CD4-positive, alpha-beta T cell treated with Interleukin-10 for 1 hour (primary cell): ENCODE results near the gene MCTP1.

Experiments
- DNase-seq: peaks from one replicate; pipeline ENCODE4 v3.0.0-alpha.2; 2020

MCTP1 gene

GRCh38 chr5:94920570-94920969 is 364.3 kb downstream of the MCTP1 start:
- no peak for DNase-seq

GRCh38 chr5:94916619-94917018 is 368.3 kb downstream of the MCTP1 start:
- DNase-seq = no peak

- DNase-seq = no peak
Measured at GRCh38 chr5:94911276-94911675, 373.6 kb downstream of the MCTP1 start.

DNA sequence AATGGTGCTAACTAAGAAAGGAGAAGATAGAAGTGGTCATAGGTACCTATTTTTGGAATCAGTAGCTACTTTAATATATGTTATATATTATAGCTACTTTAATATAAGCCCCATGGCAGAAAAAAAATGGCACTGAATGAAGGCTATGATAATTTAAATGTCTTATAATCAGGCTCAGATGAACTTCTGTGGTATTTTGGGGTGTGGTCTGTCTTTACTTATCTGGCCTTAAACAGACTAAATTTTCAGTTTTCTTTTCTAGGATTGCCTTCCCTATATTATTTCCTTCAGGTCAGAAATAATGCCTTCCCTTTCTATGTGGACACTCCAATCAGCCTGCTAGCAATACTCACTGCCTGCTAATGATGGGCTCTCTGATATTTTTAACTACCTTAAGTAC is 374.2 kb downstream of the MCTP1 start:
- DNase-seq = no peak

DNA sequence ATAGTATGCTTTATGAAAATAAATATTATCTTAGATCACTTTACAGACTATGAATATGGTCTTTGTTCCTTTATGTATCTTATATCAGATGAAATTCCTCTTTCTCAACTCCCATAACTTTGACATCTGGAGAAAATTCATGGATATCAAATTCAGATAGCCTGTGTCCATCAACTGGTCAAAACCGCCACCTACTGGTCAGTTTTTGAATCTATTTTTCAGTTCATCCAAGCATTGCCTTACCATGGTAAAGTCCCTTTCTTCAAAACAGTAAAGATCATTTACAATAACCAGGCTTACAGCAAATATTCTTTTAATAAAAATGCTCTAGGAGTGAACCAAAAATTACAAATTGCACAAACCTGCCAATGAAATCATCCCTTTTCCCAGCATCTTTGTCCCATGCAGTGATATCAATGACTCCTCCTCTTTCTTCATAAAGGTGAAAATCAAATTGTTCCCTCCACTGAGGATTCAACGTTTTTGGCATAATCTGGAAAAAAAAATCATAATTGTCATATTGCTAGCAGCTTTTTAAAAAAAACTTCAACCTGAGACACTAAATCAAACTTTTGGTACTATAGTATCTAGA is 375.9 kb downstream of the MCTP1 start:
- DNase-seq = peak; percentile 25

DNA sequence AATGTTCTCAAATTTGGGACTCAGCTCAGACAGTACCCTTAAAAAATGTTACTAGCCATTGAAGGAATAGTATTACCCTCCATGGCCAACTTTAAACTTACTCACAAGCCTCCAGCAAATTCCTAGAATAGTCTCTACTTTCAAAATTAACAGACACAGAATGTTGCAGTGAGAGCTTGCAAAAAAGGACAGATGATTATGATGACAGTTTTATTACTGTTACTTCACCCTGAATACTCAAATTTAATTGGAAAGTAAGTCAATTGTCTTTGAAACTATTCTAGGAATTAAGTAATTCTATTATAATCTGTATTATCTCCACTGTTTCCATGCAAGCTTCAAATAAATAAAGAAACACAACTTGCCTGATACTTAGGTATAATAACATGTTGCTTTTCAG is 378.1 kb downstream of the MCTP1 start:
- no peak for DNase-seq

DNA sequence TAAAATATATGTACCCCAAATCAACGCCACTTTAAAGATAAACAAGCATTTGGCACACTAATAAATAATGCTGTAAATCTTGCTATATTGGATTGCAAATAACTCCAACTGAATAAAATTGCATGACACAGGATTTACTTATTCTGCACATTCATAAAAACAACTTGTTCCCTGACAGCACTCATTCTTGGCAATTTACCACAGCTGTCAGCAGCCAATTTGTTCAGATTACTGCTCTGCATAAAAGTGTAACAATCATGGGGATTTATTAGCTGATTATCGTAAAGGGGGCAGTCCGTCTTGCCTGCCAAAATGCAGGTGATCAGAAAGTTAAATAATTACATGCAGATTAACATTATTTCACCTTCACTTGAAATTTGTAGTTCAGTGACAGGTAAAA is 381.2 kb downstream of the MCTP1 start:
- no peak for DNase-seq

- DNase-seq = no peak
Measured at GRCh38 chr5:94901191-94901979, 383.5 kb downstream of the MCTP1 start.

GRCh38 chr5:94900006-94900505 is 384.8 kb downstream of the MCTP1 start:
- no peak for DNase-seq

- DNase-seq = no peak
Measured at GRCh38 chr5:94893412-94894135, 391.3 kb downstream of the MCTP1 start.

DNA sequence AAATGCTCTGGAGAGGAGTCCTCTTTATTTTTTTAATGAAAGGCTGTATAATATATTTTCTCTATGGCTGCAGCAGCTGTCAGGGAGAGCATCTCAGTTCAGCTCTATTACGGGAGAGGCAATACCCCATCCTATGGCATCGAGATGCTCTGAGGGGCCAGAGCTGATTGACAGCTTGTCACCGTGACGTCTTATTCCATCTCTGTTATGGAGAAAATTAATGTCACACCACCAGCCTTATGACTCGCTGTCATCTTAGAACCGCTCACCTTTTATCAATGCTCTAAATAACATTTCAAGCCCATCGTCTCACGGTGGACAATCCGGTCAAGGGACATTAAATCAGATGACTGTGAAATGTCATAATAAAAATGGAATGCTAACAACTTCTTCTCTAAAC is 392.9 kb downstream of the MCTP1 start:
- no peak for DNase-seq

DNA sequence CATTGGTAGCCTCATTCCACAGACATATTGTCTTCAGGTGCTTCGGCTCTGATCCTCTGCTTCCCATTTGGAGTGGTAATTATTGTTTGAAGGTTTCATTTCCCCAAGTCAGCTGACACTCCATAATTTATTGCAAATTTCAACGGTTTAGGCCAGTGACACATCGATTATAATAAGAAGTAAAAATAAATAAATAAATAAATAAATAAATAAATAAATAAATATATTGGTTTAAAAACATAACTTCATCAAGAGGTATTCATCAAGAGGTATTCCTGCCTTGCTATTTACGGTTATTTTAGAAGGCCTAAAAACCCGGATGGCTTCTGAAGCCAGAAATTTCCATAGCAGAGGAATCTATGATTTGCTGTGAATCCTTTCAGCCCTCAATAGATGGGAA is 393.3 kb downstream of the MCTP1 start:
- no peak for DNase-seq

GRCh38 chr5:94890907-94891306 is 394.0 kb downstream of the MCTP1 start:
- no peak for DNase-seq

DNA sequence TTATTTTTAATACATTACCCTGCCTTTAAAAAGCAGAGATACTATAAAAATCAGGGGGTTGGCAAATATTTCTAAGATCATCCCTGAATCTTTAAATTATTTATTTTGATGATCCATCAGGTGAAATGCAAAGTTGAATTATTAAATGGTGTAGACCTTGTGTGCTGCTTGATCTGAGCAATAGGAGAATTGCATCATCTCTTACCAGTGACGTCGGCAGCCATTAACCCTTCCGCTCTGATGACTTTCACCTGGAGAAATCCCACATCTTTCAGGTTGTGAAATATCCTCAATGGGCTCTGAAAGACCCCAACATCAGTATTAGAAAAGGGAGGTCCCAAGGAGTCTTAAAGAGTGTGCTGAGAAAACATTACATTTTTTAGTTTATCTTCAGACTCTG is 396.2 kb downstream of the MCTP1 start:
- no peak for DNase-seq

DNA sequence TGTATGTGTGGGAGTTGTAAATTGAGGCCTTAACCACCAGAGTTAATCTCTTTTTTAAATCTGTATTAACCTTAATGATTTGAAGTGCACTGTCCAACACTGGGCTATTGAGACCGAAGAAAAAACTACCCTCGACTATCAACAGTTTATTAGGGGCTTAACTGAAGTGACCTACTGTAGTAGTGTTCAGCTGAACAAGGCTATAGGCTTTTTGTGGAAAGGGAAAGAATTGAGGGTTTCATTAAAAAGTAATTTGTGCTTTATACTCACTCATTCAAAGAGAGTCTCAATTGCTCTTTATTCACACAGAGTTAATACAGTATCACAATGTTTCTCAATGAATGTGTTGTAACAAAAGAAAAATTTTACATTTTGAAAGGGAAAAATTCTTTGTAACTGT is 399.0 kb downstream of the MCTP1 start:
- DNase-seq = no peak

DNA sequence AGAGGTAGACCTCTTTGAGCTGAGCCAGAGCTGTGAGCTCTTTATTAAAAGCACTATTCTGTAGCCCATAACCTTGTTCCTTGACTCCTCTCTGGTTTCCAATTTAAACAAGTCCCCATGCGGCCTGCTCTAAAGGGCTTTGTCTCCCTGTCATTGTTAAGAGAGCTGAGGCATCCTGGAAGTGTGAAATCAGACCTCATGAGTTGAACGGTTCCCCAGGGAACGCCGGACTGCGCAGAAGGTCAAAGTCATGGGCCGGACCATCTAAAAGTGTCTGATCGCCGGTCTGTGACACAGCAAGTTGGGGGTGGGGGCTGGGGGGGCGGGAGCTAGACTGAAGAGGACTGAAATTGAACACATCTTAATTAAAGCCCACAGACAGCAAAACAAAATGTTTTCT is 400.6 kb downstream of the MCTP1 start:
- DNase-seq = no peak

GRCh38 chr5:94872526-94872925 is 412.4 kb downstream of the MCTP1 start:
- no peak for DNase-seq

DNA sequence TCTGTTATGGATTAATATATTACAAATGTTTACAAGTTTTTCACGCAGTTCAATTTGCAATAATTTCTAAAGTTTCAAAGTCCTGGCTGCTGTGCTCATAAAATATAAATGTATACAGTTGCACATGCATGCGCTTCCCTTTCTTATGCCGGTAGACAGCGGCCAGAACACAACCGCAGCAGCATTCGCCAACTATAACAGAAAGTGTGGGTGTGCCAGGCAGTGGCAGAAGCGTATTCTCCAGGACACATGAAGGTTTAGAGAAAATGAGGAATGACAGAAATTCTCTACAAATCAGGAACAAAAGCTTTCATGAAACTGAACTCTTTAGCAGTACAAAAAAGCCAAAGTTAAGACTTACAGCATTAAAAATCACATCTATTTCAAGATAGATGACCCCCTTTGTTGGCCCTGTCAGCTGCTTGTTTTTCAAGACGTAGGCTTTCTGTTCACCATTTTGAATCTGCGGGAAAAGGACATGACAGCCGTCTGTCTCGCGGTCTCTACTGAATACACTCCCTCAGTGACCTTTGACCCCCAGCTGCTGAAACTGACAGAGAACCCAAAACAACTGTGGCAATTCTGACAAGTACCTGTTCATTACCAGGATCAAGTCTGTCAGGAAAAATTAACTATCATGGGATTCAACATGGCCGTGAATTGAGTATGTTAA is 414.2 kb downstream of the MCTP1 start:
- DNase-seq = no peak

GRCh38 chr5:94869921-94870320 is 415.0 kb downstream of the MCTP1 start:
- DNase-seq = no peak

- no peak for DNase-seq
Measured at GRCh38 chr5:94863951-94864350, 420.9 kb downstream of the MCTP1 start.

DNA sequence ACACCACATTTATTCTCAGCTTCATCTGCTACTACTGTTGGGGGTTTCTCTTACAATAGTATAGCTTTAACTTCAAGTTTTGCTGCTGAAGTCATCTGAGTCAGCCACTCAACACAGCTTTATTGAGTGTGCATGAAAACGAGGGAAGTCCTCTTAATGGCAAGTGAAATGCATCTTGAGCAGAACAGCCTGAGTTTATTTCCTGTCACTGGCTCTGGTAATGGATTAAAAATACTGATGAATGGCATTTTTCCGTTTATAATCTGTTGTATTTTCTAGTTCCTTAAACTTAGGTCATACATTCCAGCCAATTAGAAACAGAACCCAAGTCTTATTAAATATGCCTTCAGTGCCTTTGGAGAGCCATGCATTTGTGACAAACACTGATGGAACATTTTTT is 427.8 kb downstream of the MCTP1 start:
- DNase-seq = no peak

GRCh38 chr5:94856257-94856800 is 428.6 kb downstream of the MCTP1 start:
- no peak for DNase-seq

DNA sequence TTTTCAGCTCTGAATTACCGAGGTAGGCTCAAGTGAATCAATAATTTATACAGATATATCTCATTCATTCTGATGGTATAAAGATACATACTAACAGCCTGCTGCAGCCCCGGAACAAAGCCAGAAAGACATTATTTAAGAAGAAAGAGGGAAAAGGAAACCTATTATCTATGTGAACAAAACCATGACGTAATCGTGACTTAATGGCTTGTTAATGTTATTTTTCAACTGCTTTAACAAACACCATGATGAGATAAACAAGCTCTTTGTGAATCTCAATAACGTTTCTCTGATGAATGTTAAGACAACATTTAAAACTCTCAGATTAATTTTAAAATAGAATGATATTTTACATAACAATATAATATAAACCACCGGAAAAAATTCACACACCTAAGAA is 429.4 kb downstream of the MCTP1 start:
- no peak for DNase-seq
